ENCODE data around the gene MSI2. TPM values are rescaled to one million over a fixed set of nuclear protein-coding genes. Genes with fewer than 3 reads are reported as not detected.

Gene MSI2
- total RNA-seq, 1 donor from 2014 or later = 23.1 TPM

DNA sequence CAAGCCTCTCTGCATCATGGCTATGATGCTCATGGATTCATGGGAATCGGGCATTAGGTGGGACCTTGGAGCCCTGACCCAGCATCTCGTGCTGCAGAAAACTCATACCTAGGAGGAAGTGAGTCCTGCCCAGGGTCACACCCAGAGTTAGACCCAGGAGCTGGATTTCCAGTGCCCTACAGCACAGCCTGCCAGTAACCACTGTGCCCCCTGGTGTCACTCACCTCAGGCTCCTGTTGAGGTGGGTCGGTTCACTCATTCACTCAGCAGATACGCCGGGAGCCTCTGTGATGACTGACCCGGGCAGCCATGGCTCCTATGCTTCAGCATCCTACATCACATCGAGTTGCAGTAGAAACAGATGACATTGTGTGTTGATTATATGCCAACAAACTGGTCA, 143.4 kb downstream of the MSI2 start:
- Mint-ChIP-seq H3K4me3 (ENCODE audit: unreplicated experiment) (no peak overlapping the region), H3K4me1 (ENCODE audit: low read depth) (no peaks in the 10 kb centered on the region), H3K9me3 (ENCODE audit: low read depth) (no peaks in the 10 kb centered on the region), H3K27me3 (ENCODE audit: low read depth) (no peaks in the 10 kb centered on the region), H3K27ac (ENCODE audit: unreplicated experiment) (no peak overlapping the region), H3K36me3 (ENCODE audit: low read depth) (peaks cover 4% of the 10 kb centered on the region)
- no peak for DNase-seq (ENCODE audit: low spot score)
- TF ChIP-seq, protein P1, sequence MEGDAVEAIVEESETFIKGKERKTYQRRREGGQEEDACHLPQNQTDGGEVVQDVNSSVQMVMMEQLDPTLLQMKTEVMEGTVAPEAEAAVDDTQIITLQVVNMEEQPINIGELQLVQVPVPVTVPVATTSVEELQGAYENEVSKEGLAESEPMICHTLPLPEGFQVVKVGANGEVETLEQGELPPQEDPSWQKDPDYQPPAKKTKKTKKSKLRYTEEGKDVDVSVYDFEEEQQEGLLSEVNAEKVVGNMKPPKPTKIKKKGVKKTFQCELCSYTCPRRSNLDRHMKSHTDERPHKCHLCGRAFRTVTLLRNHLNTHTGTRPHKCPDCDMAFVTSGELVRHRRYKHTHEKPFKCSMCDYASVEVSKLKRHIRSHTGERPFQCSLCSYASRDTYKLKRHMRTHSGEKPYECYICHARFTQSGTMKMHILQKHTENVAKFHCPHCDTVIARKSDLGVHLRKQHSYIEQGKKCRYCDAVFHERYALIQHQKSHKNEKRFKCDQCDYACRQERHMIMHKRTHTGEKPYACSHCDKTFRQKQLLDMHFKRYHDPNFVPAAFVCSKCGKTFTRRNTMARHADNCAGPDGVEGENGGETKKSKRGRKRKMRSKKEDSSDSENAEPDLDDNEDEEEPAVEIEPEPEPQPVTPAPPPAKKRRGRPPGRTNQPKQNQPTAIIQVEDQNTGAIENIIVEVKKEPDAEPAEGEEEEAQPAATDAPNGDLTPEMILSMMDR (IDR thresholded peaks at IDR 0.05) = no peak

GRCh38 chr17:57400648-57401047, 144.3 kb downstream of the MSI2 start:
- TF ChIP-seq, protein P1 (IDR thresholded peaks at IDR 0.05) = no peak
- no peaks in the 10 kb centered on the region for H3K9me3 Mint-ChIP-seq (ENCODE audit: low read depth)
- no peaks in the 10 kb centered on the region for H3K27me3 Mint-ChIP-seq (ENCODE audit: low read depth)
- DNase-seq (ENCODE audit: low spot score) = no peak
- H3K27ac Mint-ChIP-seq (ENCODE audit: unreplicated experiment) = no peak overlapping the region
- H3K4me1 Mint-ChIP-seq (ENCODE audit: low read depth) = peaks cover 4% of the 10 kb centered on the region
- peaks cover 4% of the 10 kb centered on the region for H3K36me3 Mint-ChIP-seq (ENCODE audit: low read depth)
- H3K4me3 Mint-ChIP-seq (ENCODE audit: unreplicated experiment) = no peak overlapping the region

GRCh38 chr17:57401556-57402488, 145.5 kb downstream of the MSI2 start:
- Mint-ChIP-seq H3K4me1 (ENCODE audit: low read depth) (peaks cover 12% of the 10 kb centered on the region), H3K9me3 (ENCODE audit: low read depth) (no peaks in the 10 kb centered on the region), H3K27me3 (ENCODE audit: low read depth) (no peaks in the 10 kb centered on the region), H3K36me3 (ENCODE audit: low read depth) (peaks cover 4% of the 10 kb centered on the region), H3K4me3 (ENCODE audit: unreplicated experiment) (no peak overlapping the region), H3K27ac (ENCODE audit: unreplicated experiment) (no peak overlapping the region)
- DNase-seq (ENCODE audit: low spot score) = no peak
- TF ChIP-seq, protein P1 (IDR thresholded peaks at IDR 0.05) = no peak

- Mint-ChIP-seq H3K27me3 (ENCODE audit: low read depth) (no peaks in the 10 kb centered on the region), H3K9me3 (ENCODE audit: low read depth) (no peaks in the 10 kb centered on the region), H3K36me3 (ENCODE audit: low read depth) (peaks cover 4% of the 10 kb centered on the region), H3K27ac (ENCODE audit: unreplicated experiment) (no peak overlapping the region), H3K4me1 (ENCODE audit: low read depth) (peaks cover 19% of the 10 kb centered on the region), H3K4me3 (ENCODE audit: unreplicated experiment) (no peak overlapping the region)
- DNase-seq (ENCODE audit: low spot score) = no peak
- TF ChIP-seq, protein P1 (IDR thresholded peaks at IDR 0.05) = no peak
Measured at GRCh38 chr17:57402681-57403180, 146.4 kb downstream of the MSI2 start.

GRCh38 chr17:57403236-57403635, 146.9 kb downstream of the MSI2 start:
- Mint-ChIP-seq H3K4me3 (ENCODE audit: unreplicated experiment) (no peak overlapping the region), H3K4me1 (ENCODE audit: low read depth) (peaks cover 20% of the 10 kb centered on the region)
- TF ChIP-seq, protein P1 (IDR thresholded peaks at IDR 0.05) = no peak

More at GRCh38 chr17:57403236-57403635, 146.9 kb downstream of the MSI2 start:
- no peak for DNase-seq (ENCODE audit: low spot score)
- peaks cover 4% of the 10 kb centered on the region for H3K36me3 Mint-ChIP-seq (ENCODE audit: low read depth)
- no peaks in the 10 kb centered on the region for H3K9me3 Mint-ChIP-seq (ENCODE audit: low read depth)
- no peaks in the 10 kb centered on the region for H3K27me3 Mint-ChIP-seq (ENCODE audit: low read depth)
- no peak overlapping the region for H3K27ac Mint-ChIP-seq (ENCODE audit: unreplicated experiment)

All from chondrocyte (in vitro differentiated cells).